OCI-LY7 (cell line): ENCODE data around the gene E2F6. TPM values are rescaled to one million over a fixed set of nuclear protein-coding genes. Genes with fewer than 3 reads are reported as not detected.

Experiments
- BruUV-seq: library from RNA; stranded (reverse); fragments of 400-500 nt; replicated peaks from 2 replicates; lab custom pipeline; 2021; lab: Mats Ljungman, UMichigan
- CTCF ChIA-PET: fragments of 300-600 bp; sonication (Branson Sonifier 250); formaldehyde crosslinking; loops from one replicate; lab custom pipeline; 2022; ENCODE audit warnings: antibody characterized with exemption; ENCODE audit not compliant: unreplicated experiment; lab: Charles Lee
- POLR2A ChIA-PET: fragments of 300-600 bp; sonication (Branson Sonifier 250); formaldehyde crosslinking; loops from one replicate; lab custom pipeline; 2022; ENCODE audit warnings: antibody characterized with exemption; lab: Charles Lee
- DNase-seq: peaks from one replicate; pipeline ENCODE4 v3.0.0-alpha.2; 2015; ENCODE audit warnings: low spot score
- H2AFZ ChIP-seq: fragments of 200-600 bp; sonication (generic), shearing (Covaris generic); 2 replicates; pipeline ENCODE4 v1.6.1; 2014; ENCODE audit warnings: mild to moderate bottlenecking, antibody characterized with exemption, low read length, moderate library complexity
- H3K27ac ChIP-seq: fragments of 200-600 bp; sonication (generic); 2 replicates; pipeline ENCODE4 v1.5.1; 2014; ENCODE audit warnings: mixed run types, low read depth, mild to moderate bottlenecking, moderate library complexity, low read length, inconsistent platforms; ENCODE audit not compliant: poor library complexity, severe bottlenecking
- H3K36me3 ChIP-seq: fragments of 200-600 bp; sonication (generic); 2 replicates; pipeline ENCODE4 v1.6.1; 2014; ENCODE audit warnings: mild to moderate bottlenecking, antibody characterized with exemption, low read length, moderate library complexity, mixed read lengths; ENCODE audit not compliant: insufficient read depth
- H3K4me1 ChIP-seq: fragments of 200-600 bp; sonication (generic); 2 replicates; pipeline ENCODE4 v1.5.1; 2014; ENCODE audit warnings: mild to moderate bottlenecking, low read length; ENCODE audit not compliant: insufficient read depth, poor library complexity, severe bottlenecking
- H3K4me2 ChIP-seq: fragments of 200-600 bp; sonication (generic); 2 replicates; pipeline ENCODE4 v1.6.1; 2014; ENCODE audit warnings: mild to moderate bottlenecking, low read length
- H3K4me3 ChIP-seq: fragments of 200-600 bp; sonication (generic); 2 replicates; pipeline ENCODE4 v1.5.1; 2014; ENCODE audit warnings: mild to moderate bottlenecking, low read depth, low read length; ENCODE audit not compliant: poor library complexity, severe bottlenecking
- H3K79me2 ChIP-seq: fragments of 200-600 bp; sonication (generic); 2 replicates; pipeline ENCODE4 v1.6.1; 2016; ENCODE audit warnings: low read depth, mild to moderate bottlenecking, low read length, moderate library complexity, mixed read lengths; ENCODE audit not compliant: insufficient read depth
- H3K9me2 ChIP-seq: fragments of 200-600 bp; sonication (generic); 2 replicates; pipeline ENCODE4 v1.6.1; 2016; ENCODE audit warnings: mild to moderate bottlenecking, low read length, mixed read lengths; ENCODE audit not compliant: insufficient read depth
- H3K9me3 ChIP-seq: fragments of 200-600 bp; sonication (generic); 2 replicates; pipeline ENCODE4 v1.6.1; 2014; ENCODE audit warnings: mild to moderate bottlenecking, mixed run types, low read length, mixed read lengths
- H4K20me1 ChIP-seq: fragments of 200-600 bp; sonication (generic); 2 replicates; pipeline ENCODE4 v1.6.1; 2014; ENCODE audit warnings: mild to moderate bottlenecking, antibody characterized with exemption, low read length, moderate library complexity, mixed read lengths; ENCODE audit not compliant: insufficient read depth
- EZH2phosphoT487 ChIP-seq: fragments of 200-600 bp; sonication (generic); IDR thresholded peaks from 2 replicates; pipeline ENCODE4 v1.6.1; 2018; ENCODE audit warnings: low read depth, borderline replicate concordance, mild to moderate bottlenecking, mixed run types, antibody characterized with exemption, low read length, moderate library complexity, mixed read lengths
- intact Hi-C: fragments of 100-400 bp; cut with micrococcal nuclease; formaldehyde crosslinking; loops from one replicate; pipeline ENCODE4 v1.10.0; 2022; ENCODE audit not compliant: unreplicated experiment
- total RNA-seq, 2 experiments: library from RNA; depleted of rRNA in 1 of 2; stranded (reverse); fragments of >200 nt in 1 of 2; shearing (Covaris generic) in 1 of 2; gene quantifications; 2 replicates each; pipeline ENCODE4 v1.2.3, GENCODE V29; 2014 to 2022
- TF ChIP-seq, protein P1 (sequence below): fragments of 200-600 bp; sonication (generic); conservative IDR thresholded peaks from 2 replicates; pipeline ENCODE4 v1.5.1; 2014; ENCODE audit warnings: mild to moderate bottlenecking, antibody characterized with exemption, low read length, moderate library complexity, mixed read lengths

Gene E2F6
- total RNA-seq, 2 experiments from 2014 or later = 12.4 to 14.3 TPM

DNA sequence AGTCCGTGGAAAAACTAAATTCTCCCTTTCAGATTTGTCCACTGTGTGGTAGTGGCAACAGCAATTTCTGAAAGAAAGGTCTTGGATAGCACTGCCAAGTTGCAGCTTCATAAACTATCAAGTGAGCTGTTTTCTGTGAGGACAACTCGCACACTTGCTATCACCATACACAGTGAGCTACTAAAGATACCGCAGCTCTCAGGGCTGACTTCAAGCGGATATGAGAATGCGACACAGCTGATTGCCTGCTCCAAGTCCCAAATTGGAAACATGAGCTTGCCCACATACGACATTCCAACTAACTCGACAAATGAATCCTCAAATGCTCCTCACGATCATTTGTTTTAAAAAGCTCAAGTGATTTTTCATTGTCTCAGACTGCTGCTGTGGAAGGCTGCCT, 46.2 kb downstream of the E2F6 start:
- peaks cover 10% of the 10 kb centered on the region for H3K9me3 ChIP-seq
- H3K27ac ChIP-seq = no peak overlapping the region
- no peaks in the 10 kb centered on the region for H3K4me1 ChIP-seq
- intact Hi-C loops = no loop called here
- H4K20me1 ChIP-seq = no peaks in the 10 kb centered on the region
- no peak overlapping the region for H3K4me2 ChIP-seq
- no peak for TF ChIP-seq EZH2phosphoT487
- TF ChIP-seq, protein P1, sequence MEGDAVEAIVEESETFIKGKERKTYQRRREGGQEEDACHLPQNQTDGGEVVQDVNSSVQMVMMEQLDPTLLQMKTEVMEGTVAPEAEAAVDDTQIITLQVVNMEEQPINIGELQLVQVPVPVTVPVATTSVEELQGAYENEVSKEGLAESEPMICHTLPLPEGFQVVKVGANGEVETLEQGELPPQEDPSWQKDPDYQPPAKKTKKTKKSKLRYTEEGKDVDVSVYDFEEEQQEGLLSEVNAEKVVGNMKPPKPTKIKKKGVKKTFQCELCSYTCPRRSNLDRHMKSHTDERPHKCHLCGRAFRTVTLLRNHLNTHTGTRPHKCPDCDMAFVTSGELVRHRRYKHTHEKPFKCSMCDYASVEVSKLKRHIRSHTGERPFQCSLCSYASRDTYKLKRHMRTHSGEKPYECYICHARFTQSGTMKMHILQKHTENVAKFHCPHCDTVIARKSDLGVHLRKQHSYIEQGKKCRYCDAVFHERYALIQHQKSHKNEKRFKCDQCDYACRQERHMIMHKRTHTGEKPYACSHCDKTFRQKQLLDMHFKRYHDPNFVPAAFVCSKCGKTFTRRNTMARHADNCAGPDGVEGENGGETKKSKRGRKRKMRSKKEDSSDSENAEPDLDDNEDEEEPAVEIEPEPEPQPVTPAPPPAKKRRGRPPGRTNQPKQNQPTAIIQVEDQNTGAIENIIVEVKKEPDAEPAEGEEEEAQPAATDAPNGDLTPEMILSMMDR = no peak
- no peaks in the 10 kb centered on the region for H3K79me2 ChIP-seq
- BruUV-seq = no TSS peak
- H3K4me3 ChIP-seq = no peak overlapping the region
- ChIA-PET CTCF (no interaction called here), POLR2A (interaction anchor here (0.5 to 0.9 kb wide), 5 partner anchors 148 to 324 kb away, joined by 3 to 6 read pairs (median 4); no protein-coding TSS in a partner anchor)
- no peaks in the 10 kb centered on the region for H3K9me2 ChIP-seq
- no peak for DNase-seq
- H2AFZ ChIP-seq = no peak overlapping the region
- H3K36me3 ChIP-seq = no peaks in the 10 kb centered on the region

DNA sequence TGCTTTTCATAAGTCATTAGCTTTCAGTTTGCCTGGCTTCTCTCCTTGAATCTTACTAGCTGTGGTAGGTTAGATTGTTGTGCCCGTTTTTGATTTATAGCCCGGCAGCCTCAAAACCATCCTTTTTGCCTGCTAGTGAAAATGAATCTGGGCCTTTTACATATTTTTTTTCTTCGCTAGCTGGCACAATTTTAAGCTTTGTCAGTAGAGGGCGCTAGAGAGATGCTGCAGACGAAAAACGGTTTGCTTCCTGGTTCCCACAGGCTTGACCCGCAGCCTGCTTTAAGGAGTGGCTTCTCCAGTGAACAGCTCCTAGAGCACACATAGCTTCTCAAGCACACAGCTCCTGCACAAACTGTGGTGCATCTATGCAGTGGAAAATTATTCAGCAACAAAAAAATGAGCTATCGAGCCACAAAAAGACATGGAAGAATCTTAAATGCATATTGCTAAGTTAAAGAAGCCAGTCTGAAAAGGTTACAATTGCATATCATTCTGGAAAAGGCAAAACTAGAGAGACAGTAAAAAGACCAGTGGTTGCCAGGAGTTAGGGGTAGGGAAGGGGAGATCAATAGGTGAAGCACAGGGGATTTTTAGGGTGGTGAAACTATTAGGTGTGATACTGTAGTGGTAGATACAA, 47.9 kb downstream of the E2F6 start:
- Histone ChIP-seq H3K4me2 (no peak overlapping the region), H3K27ac (no peak overlapping the region), H3K9me3 (peaks cover 10% of the 10 kb centered on the region), H3K4me1 (no peaks in the 10 kb centered on the region), H3K9me2 (no peaks in the 10 kb centered on the region), H2AFZ (no peak overlapping the region), H3K79me2 (no peaks in the 10 kb centered on the region), H4K20me1 (no peaks in the 10 kb centered on the region), H3K4me3 (no peak overlapping the region), H3K36me3 (no peaks in the 10 kb centered on the region)
- POLR2A ChIA-PET = interaction anchor here (0.8 kb wide), 1 partner anchor 219 kb away, joined by 3 read pairs; no protein-coding TSS in a partner anchor
- no peak for TF ChIP-seq EZH2phosphoT487
- TF ChIP-seq, protein P1 = peak; percentile 74
- intact Hi-C loops = no loop called here
- BruUV-seq = no TSS peak
- peak; percentile 34 for DNase-seq
- CTCF ChIA-PET = no interaction called here

DNA sequence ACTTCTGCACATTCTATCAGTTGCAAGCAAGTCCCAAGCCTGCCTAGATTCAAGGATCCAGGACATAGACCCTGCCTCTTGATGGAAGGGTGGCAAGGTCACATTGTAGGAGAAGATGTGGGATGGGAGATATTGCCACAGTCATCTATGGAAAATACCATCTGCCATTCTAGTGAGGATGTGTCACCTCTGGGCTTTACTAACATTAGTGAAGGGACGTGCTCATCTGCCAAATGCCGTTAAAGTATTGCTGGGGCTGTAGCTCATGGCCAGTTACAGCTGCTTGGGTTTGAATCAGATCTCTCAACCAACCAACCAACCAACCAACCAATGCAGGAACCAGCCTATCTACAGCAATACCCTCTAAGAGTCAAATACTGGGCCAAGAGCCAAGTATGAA, 49.0 kb downstream of the E2F6 start:
- no peaks in the 10 kb centered on the region for H3K36me3 ChIP-seq
- intact Hi-C loops = no loop called here
- no peaks in the 10 kb centered on the region for H3K9me2 ChIP-seq
- H3K9me3 ChIP-seq = peaks cover 10% of the 10 kb centered on the region
- no peak for DNase-seq
- ChIA-PET POLR2A (no interaction called here), CTCF (no interaction called here)
- no peaks in the 10 kb centered on the region for H3K79me2 ChIP-seq
- peaks cover under 1% of the 10 kb centered on the region for H3K4me1 ChIP-seq
- TF ChIP-seq EZH2phosphoT487 = no peak
- TF ChIP-seq, protein P1 = no peak
- no peak overlapping the region for H3K4me2 ChIP-seq
- no peak overlapping the region for H3K4me3 ChIP-seq
- H3K27ac ChIP-seq = no peak overlapping the region
- no peak overlapping the region for H2AFZ ChIP-seq
- no TSS peak for BruUV-seq
- H4K20me1 ChIP-seq = no peaks in the 10 kb centered on the region
